ENCODE measurements around the gene ERLIN1.

The ERLIN1 gene

DNA sequence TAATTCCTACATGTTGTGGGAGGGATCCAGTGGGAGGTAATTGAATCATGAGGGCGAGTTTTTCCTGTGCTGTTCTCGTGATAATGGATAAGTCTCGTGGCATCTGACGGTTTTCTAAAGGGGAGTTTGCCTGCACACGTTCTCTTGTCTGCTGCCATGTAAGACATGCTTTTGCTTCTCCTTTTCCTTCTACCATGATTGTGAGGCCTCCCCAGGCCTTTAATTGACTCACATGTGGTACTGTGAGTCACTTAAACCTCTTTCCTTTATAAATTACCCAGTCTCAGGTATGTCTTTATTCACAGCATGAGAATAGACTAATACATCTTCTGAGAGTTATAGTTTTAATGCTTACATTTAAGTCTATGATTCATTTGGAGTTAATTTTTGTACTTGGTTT lies 81.5 kb downstream of the ERLIN1 start (continued):
- TF ChIP-seq INSM2 (tag by site-specific recombination; IDR thresholded peaks at IDR 0.05) (no peak), ZNF174 (tag by site-specific recombination; IDR thresholded peaks at IDR 0.05) (no peak)

DNA sequence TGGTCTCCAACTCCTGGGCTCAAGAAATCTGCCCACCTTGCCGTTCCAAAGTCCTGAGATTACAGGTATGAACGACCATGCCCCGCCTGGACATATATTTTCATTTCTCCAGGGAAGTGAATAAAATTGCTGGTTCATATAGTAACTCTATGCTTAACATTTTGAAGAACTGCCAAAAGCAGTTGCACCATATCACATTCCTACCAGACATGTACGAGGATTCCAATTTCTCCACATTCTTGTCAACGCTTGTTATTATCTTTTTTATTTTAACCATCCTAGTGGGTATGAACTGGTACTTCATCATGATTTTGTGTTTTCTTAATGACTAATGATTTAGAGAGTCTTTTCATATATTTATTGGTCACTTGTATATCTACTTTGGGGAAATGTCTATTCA lies 82.2 kb downstream of the ERLIN1 start:
- Histone ChIP-seq H3K4me1 (ENCODE audit: control insufficient read depth, insufficient read depth, low read length) (no peaks in the 10 kb centered on the region), H3K36me3 (ENCODE audit: control insufficient read depth in 2 of 2, insufficient read depth in 1 of 2, low read length in 2 of 2) (no peaks in the 10 kb centered on the region), H3K9me3 (ENCODE audit: control insufficient read depth, insufficient read depth, low read depth, low read length) (no peaks in the 10 kb centered on the region; the same call in 1 of the 2 replicates), H3K4me3 (ENCODE audit: low read depth, low read length) (no peak overlapping the region), H3K27ac (ENCODE audit: extremely low read depth, low read depth, low read length) (no peak overlapping the region)
- CTCF ChIA-PET: interaction anchor here (0.6 to 1.2 kb wide), 2 partner anchors 58 to 220 kb away, joined by 3 read pairs; no protein-coding TSS in a partner anchor
- TF ChIP-seq ZNF184 (tag by site-specific recombination; IDR thresholded peaks at IDR 0.05) (no peak), SP3 (tag by site-specific recombination; IDR thresholded peaks at IDR 0.05) (no peak), ZNF239 (tag by site-specific recombination; IDR thresholded peaks at IDR 0.05) (no peak), HOXA7 (CRISPR knock-in tag; IDR thresholded peaks at IDR 0.05; ENCODE audit: borderline replicate concordance) (no peak), KLF1 (tag by site-specific recombination; IDR thresholded peaks at IDR 0.05) (no peak), OVOL3 (tag by site-specific recombination; IDR thresholded peaks at IDR 0.05) (no peak), WT1 (tag by site-specific recombination; IDR thresholded peaks at IDR 0.05) (no peak), ZBTB1 (tag by site-specific recombination; IDR thresholded peaks at IDR 0.05) (no peak), GLI2 (tag by site-specific recombination; IDR thresholded peaks at IDR 0.05; ENCODE audit: borderline replicate concordance, low read depth) (no peak), ZNF121 (tag by site-specific recombination; IDR thresholded peaks at IDR 0.05) (no peak), GLIS1 (tag by site-specific recombination; IDR thresholded peaks at IDR 0.05) (no peak), ZNF521 (tag by site-specific recombination; IDR thresholded peaks at IDR 0.05) (no peak), TRIM28 (IDR thresholded peaks at IDR 0.05; ENCODE audit: borderline replicate concordance, low read length) (no peak)
- TF ChIP-seq, protein P1, sequence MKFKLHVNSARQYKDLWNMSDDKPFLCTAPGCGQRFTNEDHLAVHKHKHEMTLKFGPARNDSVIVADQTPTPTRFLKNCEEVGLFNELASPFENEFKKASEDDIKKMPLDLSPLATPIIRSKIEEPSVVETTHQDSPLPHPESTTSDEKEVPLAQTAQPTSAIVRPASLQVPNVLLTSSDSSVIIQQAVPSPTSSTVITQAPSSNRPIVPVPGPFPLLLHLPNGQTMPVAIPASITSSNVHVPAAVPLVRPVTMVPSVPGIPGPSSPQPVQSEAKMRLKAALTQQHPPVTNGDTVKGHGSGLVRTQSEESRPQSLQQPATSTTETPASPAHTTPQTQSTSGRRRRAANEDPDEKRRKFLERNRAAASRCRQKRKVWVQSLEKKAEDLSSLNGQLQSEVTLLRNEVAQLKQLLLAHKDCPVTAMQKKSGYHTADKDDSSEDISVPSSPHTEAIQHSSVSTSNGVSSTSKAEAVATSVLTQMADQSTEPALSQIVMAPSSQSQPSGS (tag by site-specific recombination; IDR thresholded peaks at IDR 0.05; ENCODE audit: low read depth): no peak
- POLR2A ChIA-PET: no interaction called here

DNA sequence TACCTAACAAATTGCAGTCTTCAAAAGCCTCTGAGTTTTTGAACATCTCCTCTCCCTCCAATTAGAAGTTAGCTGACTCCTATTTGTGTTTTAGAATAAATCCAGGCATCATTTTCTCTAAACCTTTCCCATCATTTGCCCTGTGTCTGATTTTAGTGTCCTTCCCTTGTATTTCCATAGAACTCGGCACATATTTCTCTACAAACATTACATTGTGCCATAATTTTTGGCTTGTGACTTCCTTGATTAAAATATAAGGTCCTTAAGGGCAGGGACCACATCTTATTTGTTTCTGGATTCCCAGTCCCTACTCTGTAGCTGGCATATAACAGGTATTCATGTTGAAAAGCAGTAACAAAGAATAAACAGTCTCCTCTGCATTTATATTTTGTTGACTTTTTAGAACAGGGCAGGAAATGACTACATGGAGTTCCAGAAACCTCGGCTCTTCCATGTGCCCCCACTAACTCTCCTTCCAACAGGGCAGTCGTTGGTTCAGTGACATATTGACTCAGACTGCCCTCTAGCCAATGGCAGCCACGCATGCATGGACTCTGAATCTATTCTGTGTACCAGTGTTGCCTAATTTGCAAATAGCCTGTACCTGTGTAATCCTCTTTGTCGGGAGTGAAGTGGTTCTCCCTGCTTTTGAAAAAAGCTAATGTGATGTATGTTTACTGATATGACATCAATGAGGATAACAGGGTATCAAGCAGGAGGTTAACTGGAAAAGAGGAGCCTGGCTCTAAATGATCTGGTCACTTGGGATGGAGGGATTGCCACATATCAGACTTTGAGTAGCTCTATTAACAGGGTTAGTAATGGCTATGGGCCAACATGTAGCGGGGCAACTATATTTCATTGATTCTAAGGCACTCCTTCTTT lies 84.4 kb downstream of the ERLIN1 start:
- Histone ChIP-seq H3K36me3 (ENCODE audit: control insufficient read depth in 2 of 2, insufficient read depth in 1 of 2, low read length in 2 of 2) (no peaks in the 10 kb centered on the region), H3K4me3 (ENCODE audit: low read depth, low read length) (no peak overlapping the region), H3K4me1 (ENCODE audit: control insufficient read depth, insufficient read depth, low read length) (no peaks in the 10 kb centered on the region), H3K9me3 (ENCODE audit: control insufficient read depth, insufficient read depth, low read depth, low read length) (no peaks in the 10 kb centered on the region; the same call in 1 of the 2 replicates), H3K27ac (ENCODE audit: extremely low read depth, low read depth, low read length) (no peak overlapping the region)
- ChIA-PET POLR2A (no interaction called here), CTCF (interaction anchor here (0.7 to 1.0 kb wide), 4 partner anchors 54 to 1129 kb away, joined by 3 to 5 read pairs (median 3); no protein-coding TSS in a partner anchor)
- TF ChIP-seq SP7 (tag by site-specific recombination; IDR thresholded peaks at IDR 0.05) (no peak), ZNF221 (tag by site-specific recombination; IDR thresholded peaks at IDR 0.05; ENCODE audit: borderline replicate concordance) (no peak), ZNF530 (tag by site-specific recombination; IDR thresholded peaks at IDR 0.05; ENCODE audit: low read depth) (no peak), PATZ1 (tag by site-specific recombination; IDR thresholded peaks at IDR 0.05) (no peak), ZNF558 (tag by site-specific recombination; IDR thresholded peaks at IDR 0.05) (no peak), ZNF202 (tag by site-specific recombination; IDR thresholded peaks at IDR 0.05; ENCODE audit: borderline replicate concordance) (no peak), ZNF426 (tag by site-specific recombination; IDR thresholded peaks at IDR 0.05) (no peak), KLF16 (tag by site-specific recombination; IDR thresholded peaks at IDR 0.05) (no peak), ZNF571 (tag by site-specific recombination; IDR thresholded peaks at IDR 0.05) (no peak), ZNF843 (tag by site-specific recombination; IDR thresholded peaks at IDR 0.05) (no peak)
- TF ChIP-seq, protein P2, sequence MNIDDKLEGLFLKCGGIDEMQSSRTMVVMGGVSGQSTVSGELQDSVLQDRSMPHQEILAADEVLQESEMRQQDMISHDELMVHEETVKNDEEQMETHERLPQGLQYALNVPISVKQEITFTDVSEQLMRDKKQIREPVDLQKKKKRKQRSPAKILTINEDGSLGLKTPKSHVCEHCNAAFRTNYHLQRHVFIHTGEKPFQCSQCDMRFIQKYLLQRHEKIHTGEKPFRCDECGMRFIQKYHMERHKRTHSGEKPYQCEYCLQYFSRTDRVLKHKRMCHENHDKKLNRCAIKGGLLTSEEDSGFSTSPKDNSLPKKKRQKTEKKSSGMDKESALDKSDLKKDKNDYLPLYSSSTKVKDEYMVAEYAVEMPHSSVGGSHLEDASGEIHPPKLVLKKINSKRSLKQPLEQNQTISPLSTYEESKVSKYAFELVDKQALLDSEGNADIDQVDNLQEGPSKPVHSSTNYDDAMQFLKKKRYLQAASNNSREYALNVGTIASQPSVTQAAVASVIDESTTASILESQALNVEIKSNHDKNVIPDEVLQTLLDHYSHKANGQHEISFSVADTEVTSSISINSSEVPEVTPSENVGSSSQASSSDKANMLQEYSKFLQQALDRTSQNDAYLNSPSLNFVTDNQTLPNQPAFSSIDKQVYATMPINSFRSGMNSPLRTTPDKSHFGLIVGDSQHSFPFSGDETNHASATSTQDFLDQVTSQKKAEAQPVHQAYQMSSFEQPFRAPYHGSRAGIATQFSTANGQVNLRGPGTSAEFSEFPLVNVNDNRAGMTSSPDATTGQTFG (tag by site-specific recombination; IDR thresholded peaks at IDR 0.05; ENCODE audit: borderline replicate concordance): no peak

Data from HEK293 (cell line).